Caco-2 (cell line): ENCODE measurements around the gene GRM7. TPM values are rescaled to one million over a fixed set of nuclear protein-coding genes. Genes with fewer than 3 reads are reported as not detected.

ENCODE experiments used
- BruUV-seq: library from RNA; stranded (reverse); fragments of 400-500 nt; replicated peaks from 2 replicates; lab custom pipeline; 2021; lab: Mats Ljungman, UMichigan
- CTCF ChIA-PET: fragments of 300-600 bp; sonication (Branson Sonifier 250); formaldehyde crosslinking; loops from one replicate; lab custom pipeline; 2022; ENCODE audit warnings: antibody characterized with exemption; lab: Charles Lee
- POLR2A ChIA-PET: fragments of 300-600 bp; sonication (Branson Sonifier 250); formaldehyde crosslinking; loops from one replicate; lab custom pipeline; 2022; ENCODE audit warnings: antibody characterized with exemption; lab: Charles Lee
- DNase-seq, 2 experiments: peaks; one replicate each; pipeline versions ENCODE4 v3.0.0 to v3.0.0-alpha.2; 2020 to 2022
- H3K27me3 ChIP-seq: replicated peaks from 2 replicates; pipeline ENCODE4 v1.6.0; 2011; ENCODE audit warnings: low read length; ENCODE audit not compliant: control insufficient read depth, insufficient read depth
- H3K36me3 ChIP-seq: 2 replicates; pipeline ENCODE4 v1.5.1; 2011; ENCODE audit warnings: low read length; ENCODE audit not compliant: control insufficient read depth, insufficient read depth
- H3K4me1 ChIP-seq: fragments of 250-450 bp; sonication (Bioruptor Pico); 2 replicates; pipeline ENCODE4 v1.5.1; 2020; ENCODE audit warnings: mild to moderate bottlenecking
- H3K4me3 ChIP-seq: 2 replicates; pipeline ENCODE4 v1.5.1; 2011; ENCODE audit warnings: low read depth, mild to moderate bottlenecking, control low read depth, low read length
- H3K9me3 ChIP-seq: fragments of 250-450 bp; sonication (Bioruptor Pico); 2 replicates; pipeline ENCODE4 v1.5.1; 2020; ENCODE audit warnings: mild to moderate bottlenecking, moderate library complexity
- H3K27ac Mint-ChIP-seq: one replicate; pipeline ENCODE4 v1.8.0; 2022; ENCODE audit warnings: mixed read lengths; ENCODE audit not compliant: unreplicated experiment
- H3K27me3 Mint-ChIP-seq: one replicate; pipeline ENCODE4 v1.8.0; 2022; ENCODE audit warnings: mixed read lengths; ENCODE audit not compliant: insufficient read depth, unreplicated experiment
- H3K36me3 Mint-ChIP-seq: one replicate; pipeline ENCODE4 v1.8.0; 2022; ENCODE audit warnings: mild to moderate bottlenecking, mixed read lengths; ENCODE audit not compliant: insufficient read depth, unreplicated experiment
- H3K4me1 Mint-ChIP-seq: one replicate; pipeline ENCODE4 v1.8.0; 2022; ENCODE audit warnings: low read depth, mixed read lengths; ENCODE audit not compliant: unreplicated experiment
- H3K4me3 Mint-ChIP-seq: one replicate; pipeline ENCODE4 v1.8.0; 2022; ENCODE audit warnings: mild to moderate bottlenecking, moderate library complexity, mixed read lengths; ENCODE audit not compliant: unreplicated experiment
- H3K9me3 Mint-ChIP-seq: one replicate; pipeline ENCODE4 v1.8.0; 2022; ENCODE audit warnings: mixed read lengths; ENCODE audit not compliant: unreplicated experiment
- intact Hi-C: fragments of 100-400 bp; cut with micrococcal nuclease; formaldehyde crosslinking; loops from one replicate; pipeline ENCODE4 v1.10.0; 2022; ENCODE audit not compliant: unreplicated experiment
- total RNA-seq: library from RNA; stranded (reverse); gene quantifications from 2 replicates; pipeline ENCODE4 v1.2.3, GENCODE V29; 2022
- TF ChIP-seq, protein P1 (sequence below), 2 experiments: fragments of 200-600 bp in 1 of 2; IDR thresholded peaks; 1 replicate in 1 of 2; 2 replicates in 1 of 2; pipeline versions ENCODE4 v1.5.1 to v1.8.0; 2011 to 2022; ENCODE audit warnings: antibody characterized with exemption in 1 of 2, control low read depth in 1 of 2, inconsistent platforms in 1 of 2, low read depth in 1 of 2, low read length in 1 of 2, mild to moderate bottlenecking in 1 of 2, moderate library complexity in 1 of 2; ENCODE audit not compliant: insufficient read depth in 1 of 2, severe bottlenecking in 1 of 2, unreplicated experiment in 1 of 2

The GRM7 gene
- total RNA-seq, 1 experiment from 2014 or later = not detected

DNA sequence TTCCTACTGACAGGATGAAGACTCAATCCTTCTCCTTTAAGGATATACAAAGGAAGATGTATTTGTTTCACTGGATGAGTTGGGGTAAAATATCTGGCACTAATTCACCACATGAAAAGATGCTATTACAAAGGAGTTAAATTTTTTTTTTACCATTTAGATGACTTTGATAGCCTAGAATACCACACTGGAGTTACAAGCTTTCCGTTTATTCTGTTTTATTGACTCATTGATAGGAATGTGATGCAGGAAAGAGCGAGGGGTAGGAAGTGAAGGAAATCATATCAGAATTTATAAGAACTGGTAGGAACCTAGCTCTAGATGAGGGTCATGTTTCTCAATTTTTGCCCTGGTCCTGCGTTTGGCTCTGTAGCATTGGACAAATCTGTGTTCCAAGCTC is 427.2 kb downstream of the GRM7 start:
- no TSS peak for BruUV-seq
- TF ChIP-seq, protein P1, sequence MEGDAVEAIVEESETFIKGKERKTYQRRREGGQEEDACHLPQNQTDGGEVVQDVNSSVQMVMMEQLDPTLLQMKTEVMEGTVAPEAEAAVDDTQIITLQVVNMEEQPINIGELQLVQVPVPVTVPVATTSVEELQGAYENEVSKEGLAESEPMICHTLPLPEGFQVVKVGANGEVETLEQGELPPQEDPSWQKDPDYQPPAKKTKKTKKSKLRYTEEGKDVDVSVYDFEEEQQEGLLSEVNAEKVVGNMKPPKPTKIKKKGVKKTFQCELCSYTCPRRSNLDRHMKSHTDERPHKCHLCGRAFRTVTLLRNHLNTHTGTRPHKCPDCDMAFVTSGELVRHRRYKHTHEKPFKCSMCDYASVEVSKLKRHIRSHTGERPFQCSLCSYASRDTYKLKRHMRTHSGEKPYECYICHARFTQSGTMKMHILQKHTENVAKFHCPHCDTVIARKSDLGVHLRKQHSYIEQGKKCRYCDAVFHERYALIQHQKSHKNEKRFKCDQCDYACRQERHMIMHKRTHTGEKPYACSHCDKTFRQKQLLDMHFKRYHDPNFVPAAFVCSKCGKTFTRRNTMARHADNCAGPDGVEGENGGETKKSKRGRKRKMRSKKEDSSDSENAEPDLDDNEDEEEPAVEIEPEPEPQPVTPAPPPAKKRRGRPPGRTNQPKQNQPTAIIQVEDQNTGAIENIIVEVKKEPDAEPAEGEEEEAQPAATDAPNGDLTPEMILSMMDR (IDR thresholded peaks at IDR 0.05; ENCODE audit: insufficient read depth in 1 of 2, low read depth in 1 of 2, low read length in 1 of 2, severe bottlenecking in 1 of 2, unreplicated experiment in 1 of 2) = no peak
- Mint-ChIP-seq H3K27me3 (no peaks in the 10 kb centered on the region), H3K4me3 (no peak overlapping the region), H3K4me1 (no peaks in the 10 kb centered on the region), H3K36me3 (peaks cover 4% of the 10 kb centered on the region), H3K27ac (no peak overlapping the region), H3K9me3 (no peaks in the 10 kb centered on the region)
- intact Hi-C loops = no loop called here
- no peak for DNase-seq
- CTCF ChIA-PET = no interaction called here
- no peaks in the 10 kb centered on the region for H3K36me3 ChIP-seq
- POLR2A ChIA-PET = no interaction called here
- H3K27me3 ChIP-seq = no peaks in the 10 kb centered on the region
- H3K4me3 ChIP-seq = no peak overlapping the region
- H3K4me1 ChIP-seq = no peaks in the 10 kb centered on the region
- H3K9me3 ChIP-seq = no peaks in the 10 kb centered on the region

DNA sequence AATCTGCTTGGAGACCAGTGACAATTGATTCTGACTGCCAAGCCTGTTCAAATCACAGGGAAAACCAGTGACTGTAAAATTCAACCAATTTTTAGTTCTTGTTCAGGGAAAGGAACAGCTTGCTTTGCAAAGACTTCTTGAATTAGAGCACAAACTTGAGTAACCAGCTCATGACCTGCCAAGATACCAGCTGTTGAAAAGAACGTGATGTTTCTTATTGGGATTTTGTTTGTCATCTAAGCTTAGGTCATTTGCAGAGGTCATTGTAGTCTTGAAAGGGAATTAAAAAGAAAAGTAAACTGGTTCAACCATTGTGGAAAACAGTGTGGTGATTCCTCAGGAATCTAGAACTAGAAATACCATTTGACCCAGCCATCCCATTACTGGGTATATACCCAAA is 428.2 kb downstream of the GRM7 start:
- H3K36me3 ChIP-seq = no peaks in the 10 kb centered on the region
- no peaks in the 10 kb centered on the region for H3K27me3 Mint-ChIP-seq
- ChIA-PET CTCF (no interaction called here), POLR2A (no interaction called here)
- no peaks in the 10 kb centered on the region for H3K9me3 Mint-ChIP-seq
- H3K4me3 Mint-ChIP-seq = no peak overlapping the region
- no peak overlapping the region for H3K4me3 ChIP-seq
- H3K36me3 Mint-ChIP-seq = peaks cover 4% of the 10 kb centered on the region
- no peak for DNase-seq
- no peaks in the 10 kb centered on the region for H3K27me3 ChIP-seq
- no peaks in the 10 kb centered on the region for H3K4me1 Mint-ChIP-seq
- no TSS peak for BruUV-seq
- H3K4me1 ChIP-seq = no peaks in the 10 kb centered on the region
- TF ChIP-seq, protein P1 (IDR thresholded peaks at IDR 0.05; ENCODE audit: insufficient read depth in 1 of 2, low read depth in 1 of 2, low read length in 1 of 2, severe bottlenecking in 1 of 2, unreplicated experiment in 1 of 2) = no peak
- no peaks in the 10 kb centered on the region for H3K9me3 ChIP-seq
- H3K27ac Mint-ChIP-seq = no peak overlapping the region
- intact Hi-C loops = no loop called here

DNA sequence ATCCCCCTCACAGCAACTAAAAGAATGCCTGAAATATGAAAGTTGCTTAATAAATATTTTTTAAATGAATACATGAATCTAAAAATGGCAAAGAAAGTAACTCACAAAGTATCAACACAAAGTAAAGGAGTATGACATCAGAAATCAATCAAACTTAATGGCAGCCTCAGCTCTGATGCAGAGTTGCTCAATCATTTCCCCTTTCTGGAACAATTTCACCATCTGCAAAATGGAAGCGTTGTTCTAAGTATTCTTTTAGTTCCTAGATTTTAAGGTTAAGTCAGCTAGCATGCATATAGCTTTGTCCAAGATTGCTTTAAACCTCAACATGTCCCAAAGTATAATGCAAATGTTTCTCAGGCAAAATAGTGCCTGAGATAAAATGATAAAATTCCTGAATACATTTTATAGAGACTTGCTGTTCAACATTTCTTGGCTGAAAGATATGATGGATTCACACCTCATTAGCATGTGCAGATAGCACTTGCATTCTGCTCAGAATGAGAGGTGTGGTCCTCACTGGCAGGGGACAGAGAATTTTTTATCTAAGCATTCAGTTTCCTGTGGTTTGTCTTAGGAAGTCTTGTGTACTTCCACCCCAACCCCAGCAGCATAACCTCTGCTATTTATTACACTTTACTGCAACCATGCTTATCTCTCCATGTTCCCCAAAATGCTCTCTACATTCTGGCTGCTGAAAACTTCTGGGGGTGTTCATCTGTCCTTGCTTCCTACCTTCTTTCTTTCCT is 429.3 kb downstream of the GRM7 start:
- Mint-ChIP-seq H3K9me3 (no peaks in the 10 kb centered on the region), H3K4me1 (no peaks in the 10 kb centered on the region), H3K27ac (no peak overlapping the region), H3K36me3 (peaks cover 4% of the 10 kb centered on the region), H3K4me3 (no peak overlapping the region), H3K27me3 (no peaks in the 10 kb centered on the region)
- no peaks in the 10 kb centered on the region for H3K36me3 ChIP-seq
- H3K4me1 ChIP-seq = no peaks in the 10 kb centered on the region
- H3K27me3 ChIP-seq = no peaks in the 10 kb centered on the region
- ChIA-PET CTCF (no interaction called here), POLR2A (no interaction called here)
- no peak for DNase-seq
- H3K4me3 ChIP-seq = no peak overlapping the region
- intact Hi-C loops = no loop called here
- no TSS peak for BruUV-seq
- no peaks in the 10 kb centered on the region for H3K9me3 ChIP-seq
- TF ChIP-seq, protein P1 (IDR thresholded peaks at IDR 0.05; ENCODE audit: insufficient read depth in 1 of 2, low read depth in 1 of 2, low read length in 1 of 2, severe bottlenecking in 1 of 2, unreplicated experiment in 1 of 2) = no peak
